Effector memory CD8-positive, alpha-beta T cell (primary cell): Measurements from ENCODE around the gene ANHX.

Source experiments
- ATAC-seq: fragments of 150-1000 bp; cut with Tn5 transposase; replicated peaks from 2 replicates; pipeline ENCODE4 v1.10.0; 2021; ENCODE audit warnings: mild to moderate bottlenecking, moderate library complexity
- DNase-seq, 3 experiments: peaks; one replicate each; pipeline ENCODE4 v3.0.0; 2021
- H3K27ac Mint-ChIP-seq, 2 donors: one replicate each; pipeline ENCODE4 v1.8.0; 2022; ENCODE audit warnings: mild to moderate bottlenecking in 2 of 2, mixed read lengths in 2 of 2, moderate library complexity in 2 of 2
- H3K27me3 Mint-ChIP-seq, 2 donors: one replicate each; pipeline ENCODE4 v1.8.0; 2022; ENCODE audit warnings: mixed read lengths in 2 of 2
- H3K36me3 Mint-ChIP-seq: one replicate; pipeline ENCODE4 v1.8.0; 2022; ENCODE audit warnings: mild to moderate bottlenecking, moderate library complexity, mixed read lengths; ENCODE audit not compliant: insufficient read depth
- H3K4me1 Mint-ChIP-seq, 2 donors: one replicate each; pipeline ENCODE4 v1.8.0; 2022; ENCODE audit warnings: low read depth in 2 of 2, mixed read lengths in 2 of 2
- H3K4me3 Mint-ChIP-seq, 2 donors: one replicate each; pipeline ENCODE4 v1.8.0; 2022; ENCODE audit warnings: mild to moderate bottlenecking in 2 of 2, mixed read lengths in 2 of 2, moderate library complexity in 2 of 2
- H3K9me3 Mint-ChIP-seq, 2 donors: one replicate each; pipeline ENCODE4 v1.8.0; 2022; ENCODE audit warnings: mixed read lengths in 2 of 2

Gene ANHX

GRCh38 chr12:133226690-133227089 lies 9.0 kb downstream of the ANHX start:
- peaks cover 10 to 30% of the 10 kb centered on the region in 2 donors for H3K9me3 Mint-ChIP-seq
- peaks cover 10 to 21% of the 10 kb centered on the region in 2 donors for H3K27me3 Mint-ChIP-seq
- no peak overlapping the region for H3K27ac Mint-ChIP-seq
- no peak for ATAC-seq
- no peaks in the 10 kb centered on the region for H3K36me3 Mint-ChIP-seq
- no peak for DNase-seq
- no peaks in the 10 kb centered on the region for H3K4me1 Mint-ChIP-seq
- no peak overlapping the region for H3K4me3 Mint-ChIP-seq

- no peaks in the 10 kb centered on the region for H3K4me1 Mint-ChIP-seq
- H3K9me3 Mint-ChIP-seq: peaks cover 8 to 30% of the 10 kb centered on the region in 2 donors
- DNase-seq: no peak
- peaks cover 10 to 21% of the 10 kb centered on the region in 2 donors for H3K27me3 Mint-ChIP-seq
- H3K4me3 Mint-ChIP-seq: no peak overlapping the region
- no peak for ATAC-seq
- H3K36me3 Mint-ChIP-seq: peaks cover 3% of the 10 kb centered on the region
- H3K27ac Mint-ChIP-seq: no peak overlapping the region
These were observed 10.2 kb downstream of the ANHX start for GRCh38 chr12:133225527-133225926.

DNA sequence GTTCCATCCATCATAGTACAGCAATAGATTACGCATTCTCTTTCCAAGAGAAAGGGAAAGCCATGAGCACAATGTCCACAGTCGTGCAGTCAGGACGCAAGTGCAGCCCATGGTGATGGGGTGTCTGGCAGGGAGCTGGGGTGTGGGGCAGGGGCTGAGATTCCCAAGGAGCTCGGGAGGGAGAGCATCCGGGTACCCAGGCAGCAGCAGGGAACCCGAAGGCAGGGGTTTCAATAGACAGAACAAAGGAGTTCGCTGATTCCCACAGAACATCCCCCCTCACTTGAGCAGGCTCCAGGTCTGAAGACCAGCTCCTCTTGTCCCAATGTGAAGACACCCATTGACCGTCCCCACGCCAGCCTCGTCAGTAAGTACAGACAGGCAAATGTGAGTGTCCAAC lies 13.5 kb downstream of the ANHX start:
- Mint-ChIP-seq H3K9me3 (peaks cover 7 to 36% of the 10 kb centered on the region in 2 donors), H3K27me3 (peaks cover 0 to 17% of the 10 kb centered on the region in 2 donors), H3K36me3 (peaks cover 3% of the 10 kb centered on the region), H3K4me3 (no peak overlapping the region), H3K4me1 (no peaks in the 10 kb centered on the region), H3K27ac (no peak overlapping the region)
- no peak for DNase-seq
- ATAC-seq: no peak

DNA sequence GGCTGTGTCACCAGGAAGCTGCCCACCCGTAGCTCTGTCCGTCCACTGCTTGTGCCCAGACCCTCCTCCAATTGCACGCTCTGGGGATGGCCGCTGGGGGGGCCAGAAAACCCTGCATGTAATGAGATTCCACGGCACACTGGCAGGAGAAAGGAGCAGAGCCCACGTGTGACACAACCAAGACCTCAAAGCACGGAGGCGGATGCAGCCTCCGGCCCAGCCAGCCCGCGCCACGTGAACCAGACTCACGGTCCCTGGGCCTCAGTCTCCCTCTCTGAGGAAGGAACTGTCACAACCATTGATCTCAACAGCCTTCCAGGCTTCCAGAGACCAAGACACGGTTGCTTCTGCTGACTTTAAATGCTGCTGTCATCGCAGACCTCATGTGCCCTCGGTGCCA lies 14.4 kb downstream of the ANHX start:
- Mint-ChIP-seq H3K36me3 (peaks cover 3% of the 10 kb centered on the region), H3K27me3 (peaks cover 0 to 17% of the 10 kb centered on the region in 2 donors), H3K4me3 (no peak overlapping the region), H3K4me1 (no peaks in the 10 kb centered on the region), H3K9me3 (peaks cover 7 to 36% of the 10 kb centered on the region in 2 donors), H3K27ac (no peak overlapping the region)
- no peak for DNase-seq
- ATAC-seq: no peak

DNA sequence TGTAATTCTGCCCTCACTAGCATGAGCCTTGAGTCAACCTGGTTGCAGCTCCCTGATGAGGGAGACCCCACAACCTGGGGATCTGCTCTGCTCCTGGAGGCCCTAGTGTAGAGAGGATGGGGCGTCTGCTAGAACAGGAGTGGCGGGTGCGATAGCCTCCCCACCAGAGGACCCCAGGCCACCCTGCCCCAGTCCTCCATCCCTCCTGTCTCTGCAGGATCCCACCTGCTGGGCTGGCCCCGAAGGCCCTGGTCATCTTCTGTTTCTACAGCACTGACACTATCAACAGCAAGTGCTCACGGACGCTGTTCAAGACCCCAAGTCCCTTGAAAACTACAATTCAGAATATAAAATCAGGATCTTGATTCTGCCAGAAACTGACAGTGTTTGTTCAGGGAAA lies 15.2 kb downstream of the ANHX start:
- no peak for DNase-seq
- ATAC-seq: no peak
- peaks cover 0 to 17% of the 10 kb centered on the region in 2 donors for H3K27me3 Mint-ChIP-seq
- H3K9me3 Mint-ChIP-seq: peaks cover 7 to 36% of the 10 kb centered on the region in 2 donors
- no peaks in the 10 kb centered on the region for H3K4me1 Mint-ChIP-seq
- H3K27ac Mint-ChIP-seq: no peak overlapping the region
- H3K4me3 Mint-ChIP-seq: no peak overlapping the region
- peaks cover 3% of the 10 kb centered on the region for H3K36me3 Mint-ChIP-seq

- peaks cover 6% of the 10 kb centered on the region for H3K36me3 Mint-ChIP-seq
- no peak overlapping the region for H3K4me3 Mint-ChIP-seq
- DNase-seq (no peak), ATAC-seq (no peak)
- peaks cover 0 to 17% of the 10 kb centered on the region in 2 donors for H3K27me3 Mint-ChIP-seq
- H3K27ac Mint-ChIP-seq: no peak overlapping the region
- no peaks in the 10 kb centered on the region for H3K4me1 Mint-ChIP-seq
- peaks cover 7 to 49% of the 10 kb centered on the region in 2 donors for H3K9me3 Mint-ChIP-seq
These were observed 18.5 kb downstream of the ANHX start for GRCh38 chr12:133217219-133217618.

DNA sequence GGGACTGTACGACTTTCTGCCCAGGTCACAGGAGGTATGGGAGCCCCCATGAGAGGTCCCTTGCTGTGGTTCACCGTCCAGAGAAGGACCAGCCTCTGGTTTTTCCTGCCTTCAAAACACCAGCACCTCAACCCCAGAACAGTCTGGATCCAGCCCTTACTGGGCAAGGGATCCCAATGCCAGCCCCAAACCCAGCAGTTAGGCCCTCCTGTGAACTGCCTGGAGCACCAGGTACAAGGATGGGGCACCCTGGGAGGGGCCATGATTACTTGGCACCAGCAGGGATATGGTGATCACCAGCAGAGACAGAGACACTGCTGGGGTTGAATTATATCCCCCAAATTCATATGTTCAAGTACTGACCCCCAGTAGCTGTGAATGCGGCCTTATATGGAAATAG lies 20.0 kb downstream of the ANHX start:
- DNase-seq: no peak
- Mint-ChIP-seq H3K36me3 (peaks cover 3% of the 10 kb centered on the region), H3K27ac (no peak overlapping the region), H3K9me3 (peaks cover 11 to 56% of the 10 kb centered on the region in 2 donors), H3K4me1 (no peaks in the 10 kb centered on the region), H3K27me3 (peaks cover 0 to 17% of the 10 kb centered on the region in 2 donors), H3K4me3 (no peak overlapping the region)
- ATAC-seq: no peak

DNA sequence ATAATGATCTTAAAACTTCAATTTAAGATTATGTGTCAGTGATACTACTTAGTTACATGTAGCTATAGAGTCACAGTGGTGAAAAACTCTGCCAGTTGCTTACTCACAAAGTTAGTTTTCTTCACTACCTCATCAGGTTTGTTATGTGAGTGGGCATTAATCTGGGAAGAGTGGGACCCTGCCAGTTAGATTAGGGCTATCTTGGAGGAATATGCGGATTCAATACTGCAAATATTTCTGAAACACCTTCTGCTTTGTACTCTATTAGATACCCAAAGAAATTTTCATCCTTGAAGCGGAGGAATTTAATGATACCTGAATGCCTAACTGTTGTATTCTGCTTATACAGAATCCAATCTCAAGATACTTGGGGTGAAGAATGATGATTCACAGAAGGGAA lies 29.3 kb downstream of the ANHX start:
- DNase-seq: no peak
- Mint-ChIP-seq H3K27me3 (no peaks in the 10 kb centered on the region), H3K4me1 (no peaks in the 10 kb centered on the region), H3K9me3 (peaks cover 2 to 6% of the 10 kb centered on the region in 2 donors), H3K4me3 (no peak overlapping the region), H3K36me3 (peaks cover 22% of the 10 kb centered on the region), H3K27ac (no peak overlapping the region)
- no peak for ATAC-seq

DNA sequence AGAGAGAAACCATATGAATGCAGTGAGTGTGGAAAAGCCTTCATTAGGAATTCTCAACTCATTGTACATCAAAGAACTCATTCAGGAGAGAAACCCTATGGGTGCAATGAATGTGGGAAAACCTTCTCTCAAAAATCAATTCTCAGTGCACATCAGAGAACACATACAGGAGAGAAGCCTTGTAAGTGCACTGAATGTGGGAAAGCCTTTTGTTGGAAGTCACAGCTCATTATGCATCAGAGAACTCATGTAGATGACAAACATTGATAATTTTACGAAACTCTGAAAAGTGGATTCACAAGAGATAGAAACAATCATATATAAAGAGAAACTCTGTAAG lies 31.4 kb downstream of the ANHX start:
- peaks cover 17 to 19% of the 10 kb centered on the region in 2 donors for H3K9me3 Mint-ChIP-seq
- no peak overlapping the region for H3K4me3 Mint-ChIP-seq
- H3K27me3 Mint-ChIP-seq: no peaks in the 10 kb centered on the region
- H3K36me3 Mint-ChIP-seq: peaks cover 36% of the 10 kb centered on the region
- DNase-seq (no peak), ATAC-seq (no peak)
- no peak overlapping the region for H3K27ac Mint-ChIP-seq
- peaks cover 0 to 4% of the 10 kb centered on the region in 2 donors for H3K4me1 Mint-ChIP-seq

DNA sequence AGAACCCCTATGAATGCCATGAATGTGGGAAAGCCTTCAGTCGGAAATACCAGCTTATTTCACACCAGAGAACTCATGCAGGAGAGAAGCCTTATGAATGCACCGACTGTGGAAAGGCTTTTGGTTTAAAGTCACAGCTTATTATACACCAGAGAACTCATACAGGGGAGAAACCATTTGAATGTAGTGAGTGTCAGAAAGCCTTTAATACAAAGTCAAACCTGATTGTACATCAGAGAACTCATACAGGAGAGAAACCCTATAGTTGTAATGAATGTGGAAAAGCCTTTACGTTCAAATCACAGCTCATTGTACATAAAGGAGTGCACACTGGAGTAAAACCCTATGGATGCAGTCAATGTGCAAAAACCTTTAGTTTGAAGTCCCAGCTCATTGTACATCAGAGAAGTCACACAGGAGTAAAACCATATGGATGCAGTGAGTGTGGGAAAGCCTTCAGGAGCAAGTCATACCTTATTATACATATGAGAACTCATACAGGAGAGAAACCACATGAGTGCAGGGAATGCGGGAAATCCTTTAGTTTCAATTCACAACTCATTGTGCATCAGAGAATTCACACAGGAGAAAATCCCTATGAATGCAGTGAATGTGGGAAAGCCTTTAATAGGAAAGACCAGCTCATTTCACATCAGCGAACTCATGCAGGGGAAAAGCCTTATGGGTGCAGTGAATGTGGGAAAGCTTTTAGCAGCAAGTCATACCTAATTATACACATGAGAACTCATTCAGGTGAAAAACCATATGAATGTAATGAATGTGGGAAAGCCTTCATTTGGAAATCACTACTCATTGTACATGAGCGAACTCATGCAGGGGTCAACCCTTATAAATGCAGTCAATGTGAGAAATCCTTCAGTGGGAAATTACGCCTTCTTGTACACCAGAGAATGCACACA lies 32.1 kb downstream of the ANHX start:
- Mint-ChIP-seq H3K9me3 (peaks cover 17 to 19% of the 10 kb centered on the region in 2 donors), H3K36me3 (peaks cover 36% of the 10 kb centered on the region), H3K27ac (peak overlapping the region in 1 of 2 donors; percentile 10), H3K4me3 (no peak overlapping the region), H3K27me3 (no peaks in the 10 kb centered on the region), H3K4me1 (peaks cover 0 to 4% of the 10 kb centered on the region in 2 donors)
- DNase-seq (no peak), ATAC-seq (no peak)

DNA sequence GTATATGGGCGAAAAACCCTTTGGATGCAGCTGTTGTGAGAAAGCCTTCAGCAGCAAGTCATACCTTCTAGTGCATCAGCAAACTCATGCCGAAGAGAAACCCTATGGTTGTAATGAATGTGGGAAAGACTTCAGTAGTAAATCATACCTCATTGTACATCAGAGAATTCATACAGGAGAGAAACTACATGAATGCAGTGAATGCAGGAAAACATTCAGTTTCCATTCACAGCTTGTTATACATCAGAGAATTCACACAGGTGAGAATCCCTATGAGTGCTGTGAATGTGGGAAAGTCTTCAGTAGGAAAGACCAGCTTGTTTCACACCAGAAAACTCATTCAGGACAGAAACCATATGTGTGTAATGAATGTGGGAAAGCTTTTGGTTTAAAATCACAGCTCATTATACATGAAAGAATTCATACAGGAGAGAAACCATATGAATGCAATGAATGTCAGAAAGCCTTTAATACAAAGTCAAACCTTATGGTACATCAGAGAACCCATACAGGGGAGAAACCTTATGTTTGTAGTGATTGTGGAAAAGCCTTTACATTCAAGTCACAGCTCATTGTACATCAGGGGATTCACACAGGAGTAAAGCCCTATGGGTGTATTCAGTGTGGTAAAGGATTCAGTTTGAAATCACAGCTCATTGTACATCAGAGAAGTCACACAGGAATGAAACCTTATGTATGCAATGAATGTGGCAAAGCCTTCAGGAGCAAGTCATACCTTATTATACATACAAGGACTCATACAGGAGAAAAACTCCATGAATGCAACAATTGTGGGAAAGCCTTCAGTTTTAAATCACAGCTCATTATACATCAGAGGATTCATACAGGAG lies 33.0 kb downstream of the ANHX start:
- Mint-ChIP-seq H3K9me3 (peaks cover 15 to 19% of the 10 kb centered on the region in 2 donors), H3K4me3 (no peak overlapping the region), H3K27ac (peak overlapping the region in 1 of 2 donors; percentile 10), H3K4me1 (peaks cover 0 to 4% of the 10 kb centered on the region in 2 donors), H3K27me3 (no peaks in the 10 kb centered on the region), H3K36me3 (peaks cover 36% of the 10 kb centered on the region)
- DNase-seq: no peak
- no peak for ATAC-seq

GRCh38 chr12:133201888-133202287 lies 33.8 kb downstream of the ANHX start:
- no peak overlapping the region for H3K27ac Mint-ChIP-seq
- H3K36me3 Mint-ChIP-seq: peaks cover 36% of the 10 kb centered on the region
- peaks cover 15 to 19% of the 10 kb centered on the region in 2 donors for H3K9me3 Mint-ChIP-seq
- no peaks in the 10 kb centered on the region for H3K27me3 Mint-ChIP-seq
- ATAC-seq: no peak
- H3K4me1 Mint-ChIP-seq: peaks cover 0 to 4% of the 10 kb centered on the region in 2 donors
- DNase-seq: no peak
- H3K4me3 Mint-ChIP-seq: no peak overlapping the region

DNA sequence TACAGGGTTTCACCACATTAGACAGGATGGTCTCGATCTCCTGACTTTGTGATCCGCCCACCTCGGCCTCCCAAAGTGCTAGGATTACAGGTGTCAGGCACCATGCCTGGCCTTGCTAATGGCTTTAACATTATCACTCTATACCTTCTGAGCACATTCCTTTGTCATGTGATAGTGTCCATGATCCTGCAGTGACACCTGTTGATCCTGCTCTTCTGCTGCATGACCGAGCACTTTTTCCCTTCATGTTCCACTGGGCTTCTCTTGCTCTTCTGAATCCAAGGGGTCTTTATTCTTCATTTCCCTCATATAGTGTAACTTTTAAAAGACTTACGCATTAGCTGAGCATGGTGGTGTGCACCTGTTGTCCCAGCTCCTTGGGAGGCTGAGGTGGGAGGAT lies 42.8 kb downstream of the ANHX start:
- peaks cover 79% of the 10 kb centered on the region for H3K36me3 Mint-ChIP-seq
- ATAC-seq (no peak), DNase-seq (no peak)
- peak overlapping the region in 1 of 2 donors; percentile 38 for H3K4me3 Mint-ChIP-seq
- H3K27me3 Mint-ChIP-seq: no peaks in the 10 kb centered on the region
- H3K4me1 Mint-ChIP-seq: no peaks in the 10 kb centered on the region
- peaks cover 11 to 31% of the 10 kb centered on the region in 2 donors for H3K9me3 Mint-ChIP-seq
- no peak overlapping the region for H3K27ac Mint-ChIP-seq
